DLD1 (cell line): ENCODE measurements around the gene HAL.

ENCODE experiments used
- in situ Hi-C: cut with HindIII; loops from 2 replicates; pipeline ENCODE4 v1.10.0; 2017; ENCODE audit warnings: low sequenced_read_pairs

HAL gene

GRCh38 chr12:95942524-95943329, 53.4 kb downstream of the HAL start, which contains the start of gene CCDC38:
Gene CCDC38 (minus strand): TSS chr12:95942614. CDS start chr12:95936509, 6,105 bp downstream.
- in situ Hi-C loops, result no loop called here

GRCh38 chr12:95942101-95942523, 54.0 kb downstream of the HAL start:
- in situ Hi-C loops, result no loop called here

- in situ Hi-C loops, result no loop called here
These were observed 55.6 kb downstream of the HAL start for GRCh38 chr12:95940514-95940913.
